Measurements from ENCODE around the gene ALG3. TPM values are rescaled to one million over a fixed set of nuclear protein-coding genes. Genes with fewer than 3 reads are reported as not detected.
A peak's percentile ranks its signal among the peaks of the same experiment; 100 is the strongest.

Gene ALG3
- total RNA-seq, 4 donors from 2014 or later: 45.8 to 63.9 (median 54.6) TPM

DNA sequence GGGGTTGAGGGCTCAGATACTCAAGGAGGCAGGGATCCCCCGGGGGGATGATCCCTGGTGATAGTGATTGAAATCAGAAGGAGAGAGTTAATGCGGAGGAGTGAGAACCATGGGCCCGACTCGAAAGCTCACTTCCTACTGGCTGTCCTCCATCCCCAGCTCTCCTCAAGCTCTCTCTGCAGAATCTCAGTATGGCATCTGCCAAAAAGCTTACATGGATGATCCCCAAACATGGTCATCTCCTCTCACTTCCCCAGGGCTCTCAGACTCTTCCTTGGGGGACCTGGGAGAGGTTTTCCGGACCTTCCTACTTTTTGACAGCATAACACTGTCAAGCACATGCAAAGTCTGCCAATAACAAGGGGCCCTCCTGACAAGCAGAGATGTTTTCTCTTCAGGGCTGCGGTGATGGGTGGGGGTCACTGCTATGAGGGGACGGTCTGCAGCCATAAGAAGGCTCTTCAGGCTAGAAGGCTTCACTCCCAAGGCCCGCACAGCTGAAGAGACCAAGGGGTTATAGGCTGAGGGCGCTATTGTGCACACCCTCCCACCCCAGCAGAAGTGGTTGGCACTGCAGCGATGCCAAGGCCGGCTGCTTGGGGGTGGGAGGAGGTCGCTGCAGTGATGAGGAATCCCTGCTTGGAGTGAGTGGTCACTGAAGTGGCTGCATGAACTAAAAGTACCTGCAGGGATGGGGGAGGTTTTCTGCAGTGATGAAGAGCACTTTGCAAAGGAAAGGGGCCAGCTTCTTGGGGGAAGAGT, 20.2 kb downstream of the ALG3 start:
- TF ChIP-seq POLR2A (IDR thresholded peaks at IDR 0.05): no peak
- TF ChIP-seq, protein P1, sequence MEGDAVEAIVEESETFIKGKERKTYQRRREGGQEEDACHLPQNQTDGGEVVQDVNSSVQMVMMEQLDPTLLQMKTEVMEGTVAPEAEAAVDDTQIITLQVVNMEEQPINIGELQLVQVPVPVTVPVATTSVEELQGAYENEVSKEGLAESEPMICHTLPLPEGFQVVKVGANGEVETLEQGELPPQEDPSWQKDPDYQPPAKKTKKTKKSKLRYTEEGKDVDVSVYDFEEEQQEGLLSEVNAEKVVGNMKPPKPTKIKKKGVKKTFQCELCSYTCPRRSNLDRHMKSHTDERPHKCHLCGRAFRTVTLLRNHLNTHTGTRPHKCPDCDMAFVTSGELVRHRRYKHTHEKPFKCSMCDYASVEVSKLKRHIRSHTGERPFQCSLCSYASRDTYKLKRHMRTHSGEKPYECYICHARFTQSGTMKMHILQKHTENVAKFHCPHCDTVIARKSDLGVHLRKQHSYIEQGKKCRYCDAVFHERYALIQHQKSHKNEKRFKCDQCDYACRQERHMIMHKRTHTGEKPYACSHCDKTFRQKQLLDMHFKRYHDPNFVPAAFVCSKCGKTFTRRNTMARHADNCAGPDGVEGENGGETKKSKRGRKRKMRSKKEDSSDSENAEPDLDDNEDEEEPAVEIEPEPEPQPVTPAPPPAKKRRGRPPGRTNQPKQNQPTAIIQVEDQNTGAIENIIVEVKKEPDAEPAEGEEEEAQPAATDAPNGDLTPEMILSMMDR (IDR thresholded peaks at IDR 0.05): no peak
- Histone ChIP-seq H3K36me3 (no peaks in the 10 kb centered on the region), H3K4me1 (peaks cover 9 to 26% (median 21%) of the 10 kb centered on the region in 3 donors), H3K4me3 (peak overlapping the region in 2 of 4 donors; percentile 53 to 67), H3K27ac (no peak overlapping the region), H3K9me3 (no peaks in the 10 kb centered on the region), H3K27me3 (peaks cover 12 to 89% (median 13%) of the 10 kb centered on the region in 4 donors)
- intact Hi-C loops (cut with DNase I): no loop called here
- no peak for DNase-seq
- 60 to 67% methylated on average over 5 to 7 of the region's 12 CpGs for WGBS, 2 donors

- TF ChIP-seq, protein P1 (IDR thresholded peaks at IDR 0.05): peak; percentile 47 to 80 (median 68)
- TF ChIP-seq POLR2A (IDR thresholded peaks at IDR 0.05): no peak
- no peak overlapping the region for H3K4me3 ChIP-seq
- H3K4me1 ChIP-seq: peaks cover 9 to 26% (median 21%) of the 10 kb centered on the region in 3 donors
- no peak for DNase-seq
- no peak overlapping the region for H3K27ac ChIP-seq
- intact Hi-C loops (cut with DNase I): no loop called here
- H3K27me3 ChIP-seq: peaks cover 12 to 84% (median 13%) of the 10 kb centered on the region in 4 donors
- 59% methylated on average over 2 of the region's 2 CpGs for WGBS, 2 donors
- H3K36me3 ChIP-seq: no peaks in the 10 kb centered on the region
- H3K9me3 ChIP-seq: no peaks in the 10 kb centered on the region
Observed at GRCh38 chr3:184227481-184227935, 21.3 kb downstream of the ALG3 start.

DNA sequence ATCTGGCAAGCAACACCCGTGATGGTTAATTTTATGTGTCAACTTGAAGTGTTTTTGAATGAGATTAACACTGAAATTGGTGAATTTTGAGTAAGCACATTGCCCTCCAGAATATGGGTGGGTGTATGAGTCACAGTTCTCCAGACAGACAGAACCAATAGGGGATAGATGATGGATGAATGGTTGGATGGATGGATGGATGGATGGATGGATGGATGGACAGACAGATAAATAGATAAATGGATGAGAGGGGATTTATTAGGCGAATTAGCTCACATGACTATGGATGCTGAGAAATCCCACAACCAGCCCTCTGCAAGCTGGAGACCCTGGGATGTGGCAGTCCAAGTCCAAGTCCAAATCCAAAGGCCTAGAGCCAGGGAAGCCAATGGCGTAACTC, 24.8 kb downstream of the ALG3 start:
- Histone ChIP-seq H3K4me1 (peaks cover 0 to 4% (median 2%) of the 10 kb centered on the region in 3 donors), H3K9me3 (no peaks in the 10 kb centered on the region), H3K4me3 (no peak overlapping the region), H3K36me3 (no peaks in the 10 kb centered on the region), H3K27ac (no peak overlapping the region), H3K27me3 (peaks cover 0 to 69% (median 2%) of the 10 kb centered on the region in 4 donors)
- DNase-seq: no peak
- 75 to 81% methylated on average over 3 of the region's 3 CpGs for WGBS, 2 donors
- intact Hi-C loops (cut with DNase I): no loop called here
- TF ChIP-seq, protein P1 (IDR thresholded peaks at IDR 0.05): no peak
- no peak for TF ChIP-seq POLR2A (IDR thresholded peaks at IDR 0.05)

DNA sequence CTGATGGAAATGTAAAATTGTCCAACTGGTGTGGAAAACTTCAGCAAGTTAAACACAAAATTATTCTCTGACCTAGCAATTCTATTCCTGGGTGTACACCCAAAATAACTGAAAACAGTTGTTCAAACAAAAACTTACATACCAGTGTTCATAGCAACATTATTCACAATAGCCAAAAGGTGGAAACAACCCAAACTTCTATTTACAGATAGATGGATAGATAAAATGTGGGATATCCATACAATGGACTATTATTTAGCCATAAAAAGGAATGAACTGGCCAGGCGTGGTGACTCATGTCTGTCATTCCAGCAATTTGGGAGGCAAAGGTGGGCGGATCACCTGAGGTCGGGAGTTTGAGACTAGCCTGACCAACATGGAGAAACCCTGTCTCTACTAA, 26.2 kb downstream of the ALG3 start:
- Histone ChIP-seq H3K9me3 (no peaks in the 10 kb centered on the region), H3K27ac (no peak overlapping the region), H3K27me3 (peaks cover 0 to 61% (median 0%) of the 10 kb centered on the region in 4 donors), H3K36me3 (no peaks in the 10 kb centered on the region), H3K4me1 (no peaks in the 10 kb centered on the region), H3K4me3 (no peak overlapping the region)
- no peak for DNase-seq
- TF ChIP-seq, protein P1 (IDR thresholded peaks at IDR 0.05): no peak
- TF ChIP-seq POLR2A (IDR thresholded peaks at IDR 0.05): no peak
- intact Hi-C loops (cut with DNase I): no loop called here
- 53 to 73% methylated on average over 3 of the region's 3 CpGs for WGBS, 2 donors

GRCh38 chr3:184218814-184219213, 29.9 kb downstream of the ALG3 start:
- no peak for DNase-seq
- 41 to 63% methylated on average over 2 to 4 of the region's 4 CpGs for WGBS, 2 donors
- Histone ChIP-seq H3K4me1 (no peaks in the 10 kb centered on the region), H3K9me3 (no peaks in the 10 kb centered on the region), H3K4me3 (no peak overlapping the region), H3K36me3 (no peaks in the 10 kb centered on the region), H3K27ac (no peak overlapping the region), H3K27me3 (peaks cover 0 to 32% (median 0%) of the 10 kb centered on the region in 4 donors)
- intact Hi-C loops (cut with DNase I): no loop called here
- TF ChIP-seq POLR2A (IDR thresholded peaks at IDR 0.05): no peak
- TF ChIP-seq, protein P1 (IDR thresholded peaks at IDR 0.05): no peak

Measured in esophagus squamous epithelium (tissue), 5 donors.